SJCRH30 (cell line): ENCODE data around the gene TBC1D1. TPM values are rescaled to one million over a fixed set of nuclear protein-coding genes. Genes with fewer than 3 reads are reported as not detected.

Source experiments
- DNase-seq, 2 experiments: peaks; one replicate each; pipeline ENCODE4 v3.0.0-alpha.2; 2015 to 2020
- H3K27ac ChIP-seq: fragments of 250-450 bp; sonication (Bioruptor Pico); 2 replicates; pipeline ENCODE4 v1.5.1; 2020; ENCODE audit warnings: mild to moderate bottlenecking, moderate library complexity
- H3K27me3 ChIP-seq: fragments of 250-450 bp; sonication (Bioruptor Pico); 2 replicates; pipeline ENCODE4 v1.5.1; 2020; ENCODE audit warnings: mild to moderate bottlenecking, moderate library complexity
- H3K36me3 ChIP-seq: fragments of 250-450 bp; sonication (Bioruptor Pico); 2 replicates; pipeline ENCODE4 v1.5.1; 2020; ENCODE audit warnings: mild to moderate bottlenecking, moderate library complexity
- H3K4me1 ChIP-seq: fragments of 250-450 bp; sonication (Bioruptor Pico); 2 replicates; pipeline ENCODE4 v1.5.1; 2020; ENCODE audit warnings: mild to moderate bottlenecking, moderate library complexity
- H3K4me3 ChIP-seq: fragments of 250-450 bp; sonication (Bioruptor Pico); 2 replicates; pipeline ENCODE4 v1.5.1; 2020; ENCODE audit warnings: mild to moderate bottlenecking, moderate library complexity
- H3K9me3 ChIP-seq: fragments of 250-450 bp; sonication (Bioruptor Pico); replicated peaks from 2 replicates; pipeline ENCODE4 v1.5.1; 2020; ENCODE audit warnings: mild to moderate bottlenecking, moderate library complexity
- total RNA-seq: library from RNA; depleted of rRNA; stranded (reverse); fragments of >200 nt; shearing (Covaris generic); gene quantifications from 2 replicates; pipeline ENCODE4 v1.2.3, GENCODE V29; 2014

The TBC1D1 gene
- total RNA-seq, 1 experiment from 2014 or later: 91.1 TPM

DNA sequence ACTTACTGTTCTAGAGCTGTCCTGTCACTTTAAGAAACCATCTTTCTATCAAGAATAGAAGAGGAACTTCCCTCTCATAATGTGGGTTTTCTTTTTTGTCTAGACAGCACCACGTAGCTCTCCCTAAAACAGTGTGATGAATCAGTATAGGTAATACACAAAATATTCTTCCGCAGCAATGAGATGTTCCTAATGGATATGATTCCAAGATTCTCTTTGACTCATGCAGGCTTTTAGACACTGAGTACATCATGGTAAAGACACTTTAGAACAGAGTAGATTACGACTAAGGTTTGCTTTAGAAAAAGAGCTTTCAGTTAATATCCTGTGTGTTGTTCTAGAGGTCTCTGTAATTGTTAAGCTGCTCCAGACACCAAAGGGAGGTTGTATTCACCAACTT is 139.1 kb downstream of the TBC1D1 start:
- H3K36me3 ChIP-seq: peaks cover 12% of the 10 kb centered on the region
- no peaks in the 10 kb centered on the region for H3K27me3 ChIP-seq
- no peak overlapping the region for H3K27ac ChIP-seq
- H3K4me3 ChIP-seq: no peak overlapping the region
- no peaks in the 10 kb centered on the region for H3K4me1 ChIP-seq
- DNase-seq: no peak
- H3K9me3 ChIP-seq: 0 out of 2 replicates have a peak, but pooled peaks cover 2% of the 10 kb centered on the region

DNA sequence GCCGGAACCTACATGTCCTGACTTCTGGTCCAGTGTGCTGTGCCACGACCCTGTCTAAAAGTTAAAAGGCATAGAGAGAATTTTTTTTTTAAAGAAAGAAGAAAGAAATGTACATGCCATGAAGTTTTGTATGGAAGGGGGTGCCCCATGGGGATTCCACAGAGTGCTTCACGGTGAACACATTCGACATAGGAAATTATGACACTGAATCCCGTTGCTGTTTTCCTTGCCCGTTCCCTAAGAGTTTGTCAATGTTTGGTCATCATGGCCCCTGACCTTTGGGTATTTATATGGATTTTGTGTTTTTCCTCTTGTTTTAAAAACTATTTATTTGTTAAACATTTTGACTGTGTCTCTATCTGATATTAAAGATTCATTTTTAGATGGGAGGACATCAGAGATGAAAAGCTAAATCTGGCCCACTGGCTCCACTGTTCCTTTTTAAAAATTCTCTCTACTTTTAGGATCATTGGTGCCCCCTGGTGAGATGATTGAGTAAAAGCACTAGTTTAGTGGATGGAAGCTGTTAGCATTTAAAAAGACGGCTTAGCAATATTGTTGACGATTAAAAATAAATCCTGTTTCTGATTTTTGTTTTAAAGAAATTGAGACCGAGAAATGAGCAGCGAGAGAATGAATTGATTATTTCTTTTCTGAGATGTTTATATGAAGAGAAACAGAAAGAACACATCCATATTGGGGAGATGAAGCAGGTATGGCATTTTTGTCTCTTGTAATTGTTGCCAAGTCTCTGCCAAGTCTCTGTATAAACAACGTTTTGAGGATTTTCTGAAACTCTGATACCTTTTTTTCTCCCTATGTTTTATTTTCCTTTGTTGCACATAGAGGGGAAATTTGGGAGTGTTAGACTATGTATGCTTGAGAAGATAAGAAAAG is 144.3 kb downstream of the TBC1D1 start:
- no peaks in the 10 kb centered on the region for H3K4me1 ChIP-seq
- H3K27me3 ChIP-seq: no peaks in the 10 kb centered on the region
- H3K36me3 ChIP-seq: peaks cover 4% of the 10 kb centered on the region; the same call in 1 of the 2 replicates
- H3K27ac ChIP-seq: no peak overlapping the region
- no peak overlapping the region for H3K4me3 ChIP-seq
- 0 out of 2 replicates have a peak, but pooled peaks cover 2% of the 10 kb centered on the region for H3K9me3 ChIP-seq
- DNase-seq: peak; percentile 45 to 80

DNA sequence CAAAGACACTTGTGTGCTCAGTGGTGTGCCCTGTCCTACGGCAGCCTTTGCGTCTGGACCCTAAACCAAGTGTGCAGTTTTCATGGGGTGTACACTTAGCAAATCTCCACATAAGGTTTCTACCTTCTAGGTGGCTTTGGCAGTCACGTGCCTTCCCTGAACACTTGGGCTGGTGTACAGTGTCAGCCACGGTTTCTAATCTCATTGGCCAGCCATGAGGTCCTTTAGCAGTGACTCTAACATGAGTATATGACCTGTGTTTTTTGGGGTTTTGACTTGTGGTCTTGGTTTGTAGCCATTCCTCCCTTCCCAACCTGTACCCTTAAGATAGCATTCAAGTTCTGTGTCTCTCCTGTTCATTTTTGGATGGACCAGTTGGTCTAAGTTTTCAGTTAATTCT is 145.7 kb downstream of the TBC1D1 start:
- no peaks in the 10 kb centered on the region for H3K4me1 ChIP-seq
- no peak for DNase-seq
- 0 out of 2 replicates have a peak, but pooled peaks cover 2% of the 10 kb centered on the region for H3K36me3 ChIP-seq
- H3K4me3 ChIP-seq: no peak overlapping the region
- H3K27me3 ChIP-seq: no peaks in the 10 kb centered on the region
- H3K27ac ChIP-seq: no peak overlapping the region
- H3K9me3 ChIP-seq: 0 out of 2 replicates have a peak, but pooled peaks cover 2% of the 10 kb centered on the region

DNA sequence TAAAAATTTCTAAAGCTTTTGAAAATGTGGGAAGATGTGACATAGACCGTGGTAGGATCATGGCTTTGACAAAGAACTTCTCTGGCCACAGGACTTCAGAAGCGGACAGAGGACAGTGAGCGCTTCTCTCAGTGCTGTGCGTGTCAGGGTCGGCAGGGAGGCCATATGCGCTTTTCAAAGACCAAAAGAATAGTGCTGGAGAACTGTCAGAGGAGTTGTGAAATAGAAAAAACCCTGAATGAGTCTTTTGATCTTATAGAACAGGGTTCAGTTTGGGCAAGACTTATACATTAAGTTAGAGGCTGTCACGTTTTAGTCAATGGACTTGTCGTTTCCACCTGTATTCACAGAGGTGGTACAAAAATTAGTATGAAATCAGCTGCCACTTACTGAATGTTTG is 146.7 kb downstream of the TBC1D1 start:
- Histone ChIP-seq H3K36me3 (no peaks in the 10 kb centered on the region), H3K27ac (no peak overlapping the region), H3K4me1 (no peaks in the 10 kb centered on the region), H3K27me3 (no peaks in the 10 kb centered on the region), H3K4me3 (no peak overlapping the region), H3K9me3 (0 out of 2 replicates have a peak, but pooled peaks cover 2% of the 10 kb centered on the region)
- DNase-seq: no peak

DNA sequence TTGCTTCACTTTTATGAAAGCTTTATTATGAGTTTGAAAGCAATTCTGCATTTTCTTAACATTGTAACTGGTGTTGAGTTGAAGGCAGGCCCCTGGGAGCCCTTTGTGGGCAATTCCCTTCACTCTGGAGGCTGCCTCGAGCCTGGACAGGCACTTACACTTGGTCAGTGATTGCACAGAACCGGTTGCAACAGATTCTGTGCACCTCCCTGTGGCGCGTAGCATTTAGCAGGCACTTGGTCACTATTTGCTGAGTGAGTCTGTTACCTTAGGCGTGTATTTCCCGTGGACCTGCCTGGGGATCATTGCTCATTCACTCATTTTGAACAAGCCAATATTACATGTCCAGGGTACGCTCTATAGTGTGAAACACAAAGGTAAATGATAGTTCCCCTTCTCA is 149.7 kb downstream of the TBC1D1 start:
- H3K4me3 ChIP-seq: no peak overlapping the region
- peaks cover 10% of the 10 kb centered on the region; the same call in 1 of the 2 replicates for H3K36me3 ChIP-seq
- DNase-seq: no peak
- no peaks in the 10 kb centered on the region for H3K4me1 ChIP-seq
- no peak overlapping the region for H3K27ac ChIP-seq
- no peaks in the 10 kb centered on the region for H3K9me3 ChIP-seq
- H3K27me3 ChIP-seq: no peaks in the 10 kb centered on the region

DNA sequence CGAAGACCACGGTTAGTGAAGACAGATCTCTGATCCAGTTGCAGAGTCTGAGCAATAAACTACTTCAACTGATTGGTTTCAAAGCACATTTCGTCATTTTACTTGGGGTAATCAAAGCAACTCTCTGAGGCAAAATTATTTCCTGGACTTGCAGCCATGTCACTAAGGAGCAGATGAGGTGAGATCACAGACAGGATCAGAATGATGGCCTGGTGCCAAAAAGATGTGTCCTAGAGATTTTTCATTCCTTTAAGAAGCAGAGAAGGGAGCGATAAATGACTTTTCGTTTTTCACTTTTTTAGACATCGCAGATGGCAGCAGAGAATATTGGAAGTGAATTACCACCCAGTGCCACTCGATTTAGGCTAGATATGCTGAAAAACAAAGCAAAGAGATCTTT is 153.2 kb downstream of the TBC1D1 start:
- H3K4me1 ChIP-seq: no peaks in the 10 kb centered on the region
- H3K36me3 ChIP-seq: peaks cover 12% of the 10 kb centered on the region; the same call in 1 of the 2 replicates
- H3K27ac ChIP-seq: no peak overlapping the region
- no peak for DNase-seq
- H3K4me3 ChIP-seq: no peak overlapping the region
- no peaks in the 10 kb centered on the region for H3K27me3 ChIP-seq
- H3K9me3 ChIP-seq: no peaks in the 10 kb centered on the region

DNA sequence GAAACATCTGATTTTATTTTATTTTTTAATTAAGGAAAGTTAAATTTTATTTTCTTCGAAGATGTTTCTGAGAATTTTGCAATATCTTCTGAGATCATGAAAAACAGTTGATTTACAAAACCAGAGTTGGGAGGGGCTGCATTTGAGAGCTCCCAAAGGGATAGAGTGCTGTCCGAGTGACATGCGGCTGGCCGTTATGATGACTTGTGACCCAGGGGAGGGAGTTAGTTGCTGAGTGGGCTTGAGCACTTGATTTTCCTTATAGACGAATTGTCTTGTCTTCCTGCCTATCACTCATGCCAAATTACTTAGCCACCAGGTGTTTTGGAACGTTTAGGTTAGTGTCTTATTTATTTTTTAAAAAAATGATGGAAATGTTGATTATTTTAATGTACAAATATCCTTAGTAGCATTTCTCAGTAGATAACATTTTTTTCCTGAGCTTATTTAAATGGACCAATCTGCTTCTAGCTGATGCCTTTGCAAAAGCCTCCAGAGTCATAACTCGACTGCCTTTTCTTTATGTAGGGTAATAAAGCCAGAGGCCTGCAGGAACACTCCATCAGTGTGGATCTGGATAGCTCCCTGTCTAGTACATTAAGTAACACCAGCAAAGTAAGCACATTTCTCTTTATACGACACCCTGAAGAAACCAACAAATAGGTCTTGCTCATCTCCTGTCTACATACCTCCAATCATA is 154.6 kb downstream of the TBC1D1 start:
- H3K4me1 ChIP-seq: no peaks in the 10 kb centered on the region
- H3K4me3 ChIP-seq: no peak overlapping the region
- peaks cover 16% of the 10 kb centered on the region; the same call in 1 of the 2 replicates for H3K36me3 ChIP-seq
- no peak overlapping the region for H3K27ac ChIP-seq
- DNase-seq: no peak
- H3K27me3 ChIP-seq: no peaks in the 10 kb centered on the region
- no peaks in the 10 kb centered on the region for H3K9me3 ChIP-seq

DNA sequence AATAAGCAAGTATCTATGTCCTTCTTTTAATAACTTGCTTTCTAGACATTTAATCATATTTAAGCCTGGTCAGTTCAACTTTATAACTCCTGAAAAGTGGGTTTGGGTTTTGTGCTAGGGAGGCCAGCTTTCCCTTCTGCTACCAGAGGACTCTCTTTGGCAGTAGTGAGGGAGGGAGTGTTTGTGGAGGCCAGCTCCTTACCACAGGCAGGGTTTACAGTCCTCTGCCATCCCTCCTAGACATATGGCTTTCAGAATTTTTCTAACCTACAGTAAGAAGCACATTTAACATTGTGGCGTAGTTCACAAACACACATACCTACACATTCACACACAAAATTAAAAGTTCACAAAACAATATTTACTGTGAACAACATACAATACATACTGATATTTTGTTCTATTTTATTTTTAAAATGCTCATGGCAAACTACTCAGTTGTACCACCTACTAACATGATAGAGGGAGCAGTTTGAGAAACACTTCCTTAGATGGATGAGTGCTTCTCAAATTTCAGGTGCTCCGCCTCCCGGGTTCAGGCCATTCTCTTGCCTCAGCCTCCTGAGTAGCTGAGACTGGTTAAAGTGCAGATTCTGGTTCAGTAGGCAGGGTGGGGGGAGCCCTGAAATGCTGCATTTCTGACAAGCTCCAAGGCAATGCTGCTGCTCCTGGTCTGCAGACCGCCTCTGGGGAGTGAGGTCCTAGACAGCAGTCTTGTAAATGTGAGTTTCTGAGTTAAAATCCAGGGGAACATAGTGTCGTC is 156.0 kb downstream of the TBC1D1 start:
- DNase-seq: peak in 1 of 2 experiments; percentile 30
- Histone ChIP-seq H3K4me1 (no peaks in the 10 kb centered on the region), H3K9me3 (no peaks in the 10 kb centered on the region), H3K4me3 (no peak overlapping the region), H3K36me3 (peaks cover 16% of the 10 kb centered on the region; the same call in 1 of the 2 replicates), H3K27ac (no peak overlapping the region), H3K27me3 (no peaks in the 10 kb centered on the region)

DNA sequence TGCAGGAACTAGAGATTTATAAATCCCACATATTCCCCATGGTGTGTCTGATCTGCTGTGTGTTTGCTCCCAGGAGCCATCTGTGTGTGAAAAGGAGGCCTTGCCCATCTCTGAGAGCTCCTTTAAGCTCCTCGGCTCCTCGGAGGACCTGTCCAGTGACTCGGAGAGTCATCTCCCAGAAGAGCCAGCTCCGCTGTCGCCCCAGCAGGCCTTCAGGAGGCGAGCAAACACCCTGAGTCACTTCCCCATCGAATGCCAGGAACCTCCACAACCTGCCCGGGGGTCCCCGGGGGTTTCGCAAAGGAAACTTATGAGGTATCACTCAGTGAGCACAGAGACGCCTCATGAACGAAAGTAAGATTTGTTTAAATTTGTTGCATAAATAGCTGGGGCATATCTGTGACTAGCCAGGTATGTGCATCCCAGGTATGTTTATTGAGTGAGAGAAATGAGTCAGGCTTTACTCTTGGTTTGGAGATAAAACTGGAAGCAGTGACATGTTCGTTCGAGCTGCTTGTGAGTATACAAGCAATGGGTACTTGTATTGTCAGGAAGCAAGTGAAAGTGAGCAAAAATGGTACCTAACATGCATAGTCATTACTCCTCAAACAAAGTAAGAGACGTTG is 158.8 kb downstream of the TBC1D1 start:
- H3K27ac ChIP-seq: no peak overlapping the region

DNA sequence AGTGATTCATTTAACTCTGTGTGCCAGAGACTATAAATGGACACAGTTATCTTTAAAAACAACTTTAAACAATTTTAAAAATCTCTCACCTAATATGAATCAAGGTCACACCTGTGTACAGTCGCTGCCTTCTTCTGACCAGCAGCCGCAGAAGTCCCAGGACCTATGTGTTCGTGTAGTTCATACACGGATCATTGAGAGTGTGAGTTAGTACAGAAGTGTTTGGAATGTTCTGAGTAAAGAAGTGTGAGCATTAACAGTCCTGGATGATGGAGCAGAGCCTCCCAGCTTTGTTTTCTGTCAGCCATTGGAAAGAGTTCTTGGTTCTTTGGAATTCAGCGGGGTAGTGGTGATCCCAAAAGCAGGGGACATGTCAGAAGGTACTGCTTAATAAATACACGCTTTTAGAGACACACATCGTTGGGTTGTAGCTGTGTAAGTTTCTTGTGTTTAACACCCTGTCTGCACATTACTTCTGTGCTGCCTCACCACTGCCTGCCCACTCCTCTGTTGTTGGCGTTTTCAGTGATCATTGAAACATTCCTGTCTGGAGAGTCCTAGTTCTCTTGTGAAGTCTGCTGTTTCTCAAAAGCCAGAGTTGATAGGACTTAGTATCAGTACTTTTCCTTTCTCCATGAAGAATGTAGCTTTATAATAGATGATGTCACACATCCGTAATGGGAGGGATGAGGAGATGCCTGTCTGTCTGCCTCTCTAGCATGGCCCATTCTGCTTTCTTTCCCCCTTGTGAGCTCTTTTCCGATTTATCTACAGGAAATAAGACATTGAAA is 159.9 kb downstream of the TBC1D1 start:
- Histone ChIP-seq H3K27me3 (no peaks in the 10 kb centered on the region), H3K9me3 (no peaks in the 10 kb centered on the region), H3K4me3 (no peak overlapping the region), H3K36me3 (peaks cover 16% of the 10 kb centered on the region), H3K4me1 (no peaks in the 10 kb centered on the region), H3K27ac (no peak overlapping the region)
- DNase-seq: no peak

More for the DNA sequence above, 158.8 kb downstream of the TBC1D1 start:
- Histone ChIP-seq H3K4me3 (no peak overlapping the region), H3K9me3 (no peaks in the 10 kb centered on the region), H3K36me3 (peaks cover 16% of the 10 kb centered on the region), H3K27me3 (no peaks in the 10 kb centered on the region), H3K4me1 (no peaks in the 10 kb centered on the region)
- no peak for DNase-seq

DNA sequence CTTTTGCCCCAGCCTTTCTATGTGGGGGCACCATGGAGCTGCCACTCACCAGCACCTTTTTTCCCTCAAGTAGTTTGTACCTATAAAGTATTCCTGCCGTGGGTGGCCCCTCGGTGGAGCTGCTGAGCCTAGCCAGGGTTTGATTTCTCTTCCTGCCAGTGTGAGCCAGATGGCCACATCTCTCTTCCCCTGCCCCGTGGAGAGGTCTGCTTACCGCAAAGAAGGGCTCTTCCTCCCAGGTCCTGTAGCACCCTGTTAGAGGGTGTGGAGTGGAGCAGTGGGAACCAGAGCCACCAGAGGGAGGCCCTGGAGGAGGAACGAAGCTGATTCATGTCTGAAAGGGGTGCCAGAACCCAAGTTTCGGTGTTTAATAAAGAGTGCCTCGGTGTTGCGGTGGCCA is 164.7 kb downstream of the TBC1D1 start:
- no peaks in the 10 kb centered on the region for H3K27me3 ChIP-seq
- H3K36me3 ChIP-seq: peaks cover 10% of the 10 kb centered on the region
- no peaks in the 10 kb centered on the region for H3K9me3 ChIP-seq
- H3K4me1 ChIP-seq: no peaks in the 10 kb centered on the region
- no peak overlapping the region for H3K27ac ChIP-seq
- no peak overlapping the region for H3K4me3 ChIP-seq
- DNase-seq: no peak

DNA sequence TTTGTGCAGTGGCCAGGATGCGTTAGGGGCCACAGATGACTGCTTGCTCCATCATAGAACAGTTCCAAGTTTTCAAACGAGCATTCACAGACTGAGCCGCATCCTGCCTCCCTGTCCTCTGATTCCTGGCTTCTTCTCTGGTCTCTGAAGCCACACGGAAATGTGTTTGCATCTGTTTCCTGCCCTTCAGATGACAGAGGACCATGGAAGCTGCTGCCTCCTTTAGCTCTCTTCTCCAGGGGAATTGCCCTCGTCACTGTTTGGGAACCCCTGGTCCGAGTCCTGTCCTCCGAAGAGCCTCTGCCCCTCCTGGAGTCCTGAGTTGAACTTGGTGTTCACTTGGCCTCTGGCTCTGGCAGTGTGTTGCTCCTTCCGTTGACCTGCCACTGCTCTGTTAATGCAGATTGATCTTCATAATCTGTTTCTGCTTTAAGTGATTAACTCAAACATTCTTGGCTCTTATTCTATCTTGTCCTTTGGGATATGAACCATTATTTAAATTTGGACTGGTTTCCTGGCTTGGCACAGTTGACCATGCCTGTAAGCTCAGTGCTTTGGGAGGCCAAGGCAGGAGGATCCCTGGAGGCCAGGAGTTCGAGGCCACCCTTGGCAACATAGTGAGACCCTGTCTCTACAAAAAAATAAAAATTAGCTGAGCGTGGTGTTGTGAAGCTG is 165.3 kb downstream of the TBC1D1 start:
- H3K27ac ChIP-seq: no peak overlapping the region
- DNase-seq: no peak
- no peaks in the 10 kb centered on the region for H3K27me3 ChIP-seq
- no peaks in the 10 kb centered on the region for H3K4me1 ChIP-seq
- H3K36me3 ChIP-seq: peaks cover 10% of the 10 kb centered on the region
- H3K9me3 ChIP-seq: no peaks in the 10 kb centered on the region
- no peak overlapping the region for H3K4me3 ChIP-seq

DNA sequence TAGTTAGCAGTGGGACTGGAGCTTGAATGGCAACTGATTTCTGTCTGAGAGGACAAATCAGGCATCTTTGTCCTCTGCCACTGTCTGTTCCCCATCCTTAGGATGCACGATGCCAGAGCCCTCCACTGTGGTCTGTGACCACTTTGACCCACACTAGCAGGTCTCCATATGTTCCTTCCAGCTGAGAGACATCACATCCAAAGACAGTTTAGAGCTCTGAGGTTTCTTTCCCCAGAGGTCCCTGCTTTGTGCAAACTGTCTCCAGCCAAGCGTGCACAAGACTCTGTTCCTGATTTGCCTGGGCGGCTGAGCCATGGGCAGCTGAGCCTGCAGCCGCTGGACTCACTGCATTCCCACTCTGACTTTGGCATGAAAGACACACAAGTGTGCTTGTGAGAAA is 167.3 kb downstream of the TBC1D1 start:
- Histone ChIP-seq H3K27ac (no peak overlapping the region), H3K36me3 (peaks cover 5% of the 10 kb centered on the region), H3K9me3 (no peaks in the 10 kb centered on the region), H3K4me1 (no peaks in the 10 kb centered on the region), H3K4me3 (no peak overlapping the region), H3K27me3 (no peaks in the 10 kb centered on the region)
- DNase-seq: no peak
